SK-N-SH treated with all-trans-retinoic acid at 6 μM for 48 hours (cell line): ENCODE measurements around the gene BMP8B.

Experiments
- ATAC-seq: fragments of 200-7000 bp; cut with Tn5 transposase; 3 replicates; pipeline ENCODE4 v1.9.1; 2020; ENCODE audit warnings: mild to moderate bottlenecking, moderate library complexity
- ARNTL ChIP-seq: fragments of 450-650 bp; formaldehyde crosslinking; IDR thresholded peaks from 2 replicates; pipeline ENCODE4 v1.5.0; 2020; ENCODE audit warnings: low read depth, mild to moderate bottlenecking, moderate library complexity, borderline replicate concordance
- CSDC2 ChIP-seq: fragments of 250-450 bp; sonication (Bioruptor Pico); IDR thresholded peaks from 2 replicates; pipeline ENCODE4 v1.5.0; 2020; ENCODE audit warnings: mild to moderate bottlenecking, moderate library complexity
- ESRRG ChIP-seq: fragments of 250-450 bp; sonication (Bioruptor Pico); IDR thresholded peaks from 2 replicates; pipeline ENCODE4 v1.6.1; 2021; ENCODE audit warnings: mild to moderate bottlenecking
- GLIS3 ChIP-seq: fragments of 250-450 bp; sonication (Bioruptor Pico); IDR thresholded peaks from 2 replicates; pipeline ENCODE4 v1.5.0; 2020; ENCODE audit warnings: mild to moderate bottlenecking, moderate library complexity
- ISL1 ChIP-seq: fragments of 250-450 bp; sonication (Bioruptor Pico); IDR thresholded peaks from 2 replicates; pipeline ENCODE4 v2.1.2; 2022; ENCODE audit warnings: mild to moderate bottlenecking, moderate library complexity
- OSR1 ChIP-seq: fragments of 250-450 bp; sonication (Bioruptor Pico); IDR thresholded peaks from 2 replicates; pipeline ENCODE4 v1.8.0; 2022; ENCODE audit warnings: moderate library complexity, mild to moderate bottlenecking, inconsistent platforms
- PPARA ChIP-seq: fragments of 250-450 bp; sonication (Bioruptor Pico); IDR thresholded peaks from 2 replicates; pipeline ENCODE4 v1.5.0; 2020; ENCODE audit warnings: mild to moderate bottlenecking, borderline replicate concordance
- RARB ChIP-seq: fragments of 250-450 bp; sonication (Bioruptor Pico); IDR thresholded peaks from 2 replicates; pipeline ENCODE4 v1.8.0; 2021; ENCODE audit warnings: mild to moderate bottlenecking, moderate library complexity
- SNAI2 ChIP-seq: fragments of 250-450 bp; sonication (Bioruptor Pico); IDR thresholded peaks from 2 replicates; pipeline ENCODE4 v1.5.0; 2020; ENCODE audit warnings: mild to moderate bottlenecking, moderate library complexity
- TCF4 ChIP-seq: fragments of 250-450 bp; sonication (Bioruptor Pico); IDR thresholded peaks from 2 replicates; pipeline ENCODE4 v1.8.0; 2021; ENCODE audit warnings: mild to moderate bottlenecking, moderate library complexity, borderline replicate concordance
- TOX ChIP-seq: fragments of 250-450 bp; sonication (Bioruptor Pico); IDR thresholded peaks from 2 replicates; pipeline ENCODE4 v1.8.0; 2021; ENCODE audit warnings: mild to moderate bottlenecking, moderate library complexity, borderline replicate concordance
- TSHZ2 ChIP-seq: fragments of 250-450 bp; sonication (Bioruptor Pico); IDR thresholded peaks from 2 replicates; pipeline ENCODE4 v1.5.0; 2020; ENCODE audit warnings: mild to moderate bottlenecking, moderate library complexity
- ZC3H10 ChIP-seq: fragments of 250-450 bp; sonication (Bioruptor Pico); IDR thresholded peaks from 2 replicates; pipeline ENCODE4 v1.5.1; 2021; ENCODE audit warnings: mild to moderate bottlenecking, moderate library complexity
- ZFP30 ChIP-seq: fragments of 450-650 bp; formaldehyde crosslinking; IDR thresholded peaks from 2 replicates; pipeline ENCODE4 v1.5.0; 2022; ENCODE audit warnings: mild to moderate bottlenecking, moderate library complexity
- ZNF565 ChIP-seq: fragments of 450-650 bp; formaldehyde crosslinking; conservative IDR thresholded peaks from 2 replicates; pipeline ENCODE4 v1.5.0; 2020; ENCODE audit warnings: low read depth, mild to moderate bottlenecking, moderate library complexity
- ZNF70 ChIP-seq: fragments of 450-650 bp; formaldehyde crosslinking; IDR thresholded peaks from 2 replicates; pipeline ENCODE4 v1.5.0; 2020; ENCODE audit warnings: mild to moderate bottlenecking, moderate library complexity
- ZNF8 ChIP-seq: fragments of 450-650 bp; formaldehyde crosslinking; IDR thresholded peaks from 2 replicates; pipeline ENCODE4 v1.5.0; 2020; ENCODE audit warnings: mild to moderate bottlenecking, moderate library complexity
- TF ChIP-seq, protein P1 (sequence below): fragments of 250-450 bp; sonication (Bioruptor Pico); IDR thresholded peaks from 2 replicates; pipeline ENCODE4 v1.5.1; 2020; ENCODE audit warnings: low read depth, mild to moderate bottlenecking, moderate library complexity
- TF ChIP-seq, protein P2 (sequence below): fragments of 250-450 bp; sonication (Bioruptor Pico); IDR thresholded peaks from 2 replicates; pipeline ENCODE4 v1.8.0; 2021; ENCODE audit warnings: low read depth, mild to moderate bottlenecking, moderate library complexity, borderline replicate concordance
- TF ChIP-seq, protein P3 (sequence below): fragments of 250-450 bp; sonication (Bioruptor Pico); IDR thresholded peaks from 2 replicates; pipeline ENCODE4 v1.5.1; 2021; ENCODE audit warnings: mild to moderate bottlenecking, moderate library complexity
- TF ChIP-seq, protein P4 (sequence below): fragments of 250-450 bp; sonication (Bioruptor Pico); IDR thresholded peaks from 2 replicates; pipeline ENCODE4 v1.8.0; 2020; ENCODE audit warnings: mild to moderate bottlenecking, moderate library complexity, borderline replicate concordance

Gene BMP8B

GRCh38 chr1:39761557-39762260 is 27.0 kb downstream of the BMP8B start:
- no peak for ATAC-seq
- TF ChIP-seq RARB (no peak), CSDC2 (CRISPR knock-in tag) (no peak), OSR1 (no peak), GLIS3 (CRISPR knock-in tag) (no peak), ZC3H10 (CRISPR knock-in tag) (no peak), ZNF70 (no peak), ESRRG (no peak), PPARA (CRISPR knock-in tag) (no peak), TCF4 (CRISPR knock-in tag) (no peak), ZNF8 (CRISPR knock-in tag) (no peak), ZNF565 (CRISPR knock-in tag) (no peak), SNAI2 (CRISPR knock-in tag) (no peak)
- TF ChIP-seq, protein P1, sequence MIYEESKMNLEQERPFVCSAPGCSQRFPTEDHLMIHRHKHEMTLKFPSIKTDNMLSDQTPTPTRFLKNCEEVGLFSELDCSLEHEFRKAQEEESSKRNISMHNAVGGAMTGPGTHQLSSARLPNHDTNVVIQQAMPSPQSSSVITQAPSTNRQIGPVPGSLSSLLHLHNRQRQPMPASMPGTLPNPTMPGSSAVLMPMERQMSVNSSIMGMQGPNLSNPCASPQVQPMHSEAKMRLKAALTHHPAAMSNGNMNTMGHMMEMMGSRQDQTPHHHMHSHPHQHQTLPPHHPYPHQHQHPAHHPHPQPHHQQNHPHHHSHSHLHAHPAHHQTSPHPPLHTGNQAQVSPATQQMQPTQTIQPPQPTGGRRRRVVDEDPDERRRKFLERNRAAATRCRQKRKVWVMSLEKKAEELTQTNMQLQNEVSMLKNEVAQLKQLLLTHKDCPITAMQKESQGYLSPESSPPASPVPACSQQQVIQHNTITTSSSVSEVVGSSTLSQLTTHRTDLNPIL (CRISPR knock-in tag) = no peak

GRCh38 chr1:39761016-39761415 is 27.6 kb downstream of the BMP8B start:
- no peak for ATAC-seq
- no peak for TF ChIP-seq OSR1
- TF ChIP-seq ZFP30 (CRISPR knock-in tag) = no peak
- TF ChIP-seq, protein P2, sequence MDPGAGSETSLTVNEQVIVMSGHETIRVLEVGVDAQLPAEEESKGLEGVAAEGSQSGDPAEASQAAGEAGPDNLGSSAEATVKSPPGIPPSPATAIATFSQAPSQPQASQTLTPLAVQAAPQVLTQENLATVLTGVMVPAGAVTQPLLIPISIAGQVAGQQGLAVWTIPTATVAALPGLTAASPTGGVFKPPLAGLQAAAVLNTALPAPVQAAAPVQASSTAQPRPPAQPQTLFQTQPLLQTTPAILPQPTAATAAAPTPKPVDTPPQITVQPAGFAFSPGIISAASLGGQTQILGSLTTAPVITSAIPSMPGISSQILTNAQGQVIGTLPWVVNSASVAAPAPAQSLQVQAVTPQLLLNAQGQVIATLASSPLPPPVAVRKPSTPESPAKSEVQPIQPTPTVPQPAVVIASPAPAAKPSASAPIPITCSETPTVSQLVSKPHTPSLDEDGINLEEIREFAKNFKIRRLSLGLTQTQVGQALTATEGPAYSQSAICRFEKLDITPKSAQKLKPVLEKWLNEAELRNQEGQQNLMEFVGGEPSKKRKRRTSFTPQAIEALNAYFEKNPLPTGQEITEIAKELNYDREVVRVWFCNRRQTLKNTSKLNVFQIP = no peak
- no peak for TF ChIP-seq TOX (CRISPR knock-in tag)
- no peak for TF ChIP-seq ZNF565 (CRISPR knock-in tag)
- TF ChIP-seq TCF4 (CRISPR knock-in tag) = no peak
- TF ChIP-seq ZC3H10 (CRISPR knock-in tag) = no peak
- no peak for TF ChIP-seq GLIS3 (CRISPR knock-in tag)

DNA sequence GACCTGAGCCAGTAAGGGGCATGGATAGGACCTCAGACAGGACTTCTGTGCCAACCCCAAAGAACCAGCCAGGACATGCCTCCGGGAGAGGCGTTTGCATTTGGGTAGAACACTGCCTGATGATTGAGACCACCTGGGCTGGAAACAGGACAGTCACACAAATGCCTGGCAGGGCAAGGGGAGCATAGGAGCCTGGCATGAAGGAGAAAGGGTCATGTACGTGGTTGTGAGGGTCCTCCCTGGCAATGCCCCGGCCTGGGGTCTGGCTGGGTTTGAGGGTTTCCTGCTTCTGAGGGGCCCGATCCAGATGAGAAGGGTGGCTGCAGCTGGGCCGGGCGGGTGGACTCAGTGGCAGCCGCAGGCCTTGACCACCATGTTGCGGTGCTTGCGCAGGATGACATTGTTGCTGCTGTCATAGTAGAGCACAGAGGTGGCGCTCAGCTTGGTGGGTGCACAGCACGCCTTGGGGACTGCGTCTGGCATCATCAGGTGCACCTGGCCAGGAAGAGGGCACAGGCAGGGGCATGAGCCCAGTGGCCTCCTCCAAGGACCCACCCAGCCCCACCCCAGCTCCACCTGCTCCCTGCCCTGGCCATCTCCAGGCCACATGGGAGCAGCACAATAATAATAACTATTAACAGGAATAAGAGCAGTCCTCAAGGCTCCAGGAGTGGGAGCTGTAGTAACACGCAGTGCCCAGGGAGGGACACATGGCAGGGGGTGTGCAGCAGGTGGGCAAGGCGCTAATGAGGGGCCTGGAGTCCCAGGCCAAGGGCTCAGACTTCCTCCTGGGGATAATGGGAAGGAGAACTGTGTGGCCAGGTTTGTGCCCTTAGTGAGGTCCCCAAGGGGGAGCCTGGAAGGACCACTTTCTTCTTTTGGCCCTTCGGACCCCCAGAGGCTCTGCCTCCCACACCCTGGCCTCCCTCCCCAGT is 28.3 kb downstream of the BMP8B start:
- ATAC-seq = no peak
- TF ChIP-seq, protein P3, sequence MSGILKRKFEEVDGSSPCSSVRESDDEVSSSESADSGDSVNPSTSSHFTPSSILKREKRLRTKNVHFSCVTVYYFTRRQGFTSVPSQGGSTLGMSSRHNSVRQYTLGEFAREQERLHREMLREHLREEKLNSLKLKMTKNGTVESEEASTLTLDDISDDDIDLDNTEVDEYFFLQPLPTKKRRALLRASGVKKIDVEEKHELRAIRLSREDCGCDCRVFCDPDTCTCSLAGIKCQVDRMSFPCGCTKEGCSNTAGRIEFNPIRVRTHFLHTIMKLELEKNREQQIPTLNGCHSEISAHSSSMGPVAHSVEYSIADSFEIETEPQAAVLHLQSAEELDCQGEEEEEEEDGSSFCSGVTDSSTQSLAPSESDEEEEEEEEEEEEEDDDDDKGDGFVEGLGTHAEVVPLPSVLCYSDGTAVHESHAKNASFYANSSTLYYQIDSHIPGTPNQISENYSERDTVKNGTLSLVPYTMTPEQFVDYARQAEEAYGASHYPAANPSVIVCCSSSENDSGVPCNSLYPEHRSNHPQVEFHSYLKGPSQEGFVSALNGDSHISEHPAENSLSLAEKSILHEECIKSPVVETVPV (CRISPR knock-in tag) = no peak
- no peak for TF ChIP-seq GLIS3 (CRISPR knock-in tag)
- TF ChIP-seq ARNTL (CRISPR knock-in tag) = no peak
- no peak for TF ChIP-seq TOX (CRISPR knock-in tag)
- TF ChIP-seq, protein P2 = no peak
- TF ChIP-seq ZNF70 = no peak
- no peak for TF ChIP-seq TSHZ2
- TF ChIP-seq, protein P4, sequence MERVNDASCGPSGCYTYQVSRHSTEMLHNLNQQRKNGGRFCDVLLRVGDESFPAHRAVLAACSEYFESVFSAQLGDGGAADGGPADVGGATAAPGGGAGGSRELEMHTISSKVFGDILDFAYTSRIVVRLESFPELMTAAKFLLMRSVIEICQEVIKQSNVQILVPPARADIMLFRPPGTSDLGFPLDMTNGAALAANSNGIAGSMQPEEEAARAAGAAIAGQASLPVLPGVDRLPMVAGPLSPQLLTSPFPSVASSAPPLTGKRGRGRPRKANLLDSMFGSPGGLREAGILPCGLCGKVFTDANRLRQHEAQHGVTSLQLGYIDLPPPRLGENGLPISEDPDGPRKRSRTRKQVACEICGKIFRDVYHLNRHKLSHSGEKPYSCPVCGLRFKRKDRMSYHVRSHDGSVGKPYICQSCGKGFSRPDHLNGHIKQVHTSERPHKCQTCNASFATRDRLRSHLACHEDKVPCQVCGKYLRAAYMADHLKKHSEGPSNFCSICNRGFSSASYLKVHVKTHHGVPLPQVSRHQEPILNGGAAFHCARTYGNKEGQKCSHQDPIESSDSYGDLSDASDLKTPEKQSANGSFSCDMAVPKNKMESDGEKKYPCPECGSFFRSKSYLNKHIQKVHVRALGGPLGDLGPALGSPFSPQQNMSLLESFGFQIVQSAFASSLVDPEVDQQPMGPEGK = no peak
- TF ChIP-seq SNAI2 (CRISPR knock-in tag) = no peak
- no peak for TF ChIP-seq ISL1 (CRISPR knock-in tag)
- no peak for TF ChIP-seq ZNF565 (CRISPR knock-in tag)
- TF ChIP-seq PPARA (CRISPR knock-in tag) = no peak
- TF ChIP-seq TCF4 (CRISPR knock-in tag) = no peak
